ENCODE results near the gene ZSCAN20.

- TF ChIP-seq EZH2 (IDR thresholded peaks at IDR 0.05; ENCODE audit: low read length, unreplicated experiment): no peak
- no peak for TF ChIP-seq CTCF (conservative IDR thresholded peaks at IDR 0.05; ENCODE audit: low read depth, low read length)
- no peak for TF ChIP-seq EZH2phosphoT487 (IDR thresholded peaks at IDR 0.05; ENCODE audit: borderline replicate concordance, low read length)
Measured at GRCh38 chr1:33462405-33463164, 9.9 kb upstream of the ZSCAN20 start.

All from PC-3 (cell line).